SK-N-SH (cell line): Measurements from ENCODE around the gene USP13.

Source experiments
- CTCF ChIP-seq: fragments of 200-600 bp; sonication (generic); IDR thresholded peaks from 2 replicates; pipeline ENCODE4 v1.6.1; 2017; ENCODE audit warnings: antibody characterized with exemption, mild to moderate bottlenecking, moderate library complexity
- EP300 ChIP-seq, 2 experiments: IDR thresholded peaks; 2 replicates each; pipeline versions ENCODE4 v1.4.0 to v1.6.1; 2012; ENCODE audit warnings: borderline replicate concordance in 1 of 2, low read depth in 1 of 2, low read length in 1 of 2
- EZH2phosphoT487 ChIP-seq: fragments of 200-600 bp; sonication (generic); IDR thresholded peaks from 2 replicates; pipeline ENCODE4 v1.6.1; 2017; ENCODE audit warnings: low read depth, mixed run types, mild to moderate bottlenecking, antibody characterized with exemption, moderate library complexity, borderline replicate concordance
- GABPA ChIP-seq: IDR thresholded peaks from 2 replicates; pipeline ENCODE4 v1.4.0; 2012; ENCODE audit warnings: low read depth, mild to moderate bottlenecking
- GATA2 ChIP-seq: sonication (generic); formaldehyde crosslinking; IDR thresholded peaks from 2 replicates; pipeline ENCODE4 v1.5.0; 2020; ENCODE audit warnings: mild to moderate bottlenecking, missing genetic modification reagents
- PBX3 ChIP-seq: IDR thresholded peaks from 2 replicates; pipeline ENCODE4; 2012
- RAD21 ChIP-seq: IDR thresholded peaks from 2 replicates; pipeline ENCODE4 v1.6.1; 2012; ENCODE audit warnings: mild to moderate bottlenecking, low read length
- RFX5 ChIP-seq: IDR thresholded peaks from 2 replicates; pipeline ENCODE4 v1.6.1; 2012; ENCODE audit warnings: mild to moderate bottlenecking, improper control_type of control experiment, low read length
- SIN3A ChIP-seq: IDR thresholded peaks from 2 replicates; pipeline ENCODE4 v1.6.1; 2012; ENCODE audit warnings: low read depth, mild to moderate bottlenecking, low read length, moderate library complexity, borderline replicate concordance

- TF ChIP-seq CTCF, result no peak
- no peak for TF ChIP-seq GABPA
- no peak for TF ChIP-seq RFX5
- TF ChIP-seq RAD21, result no peak
- no peak for TF ChIP-seq PBX3
- no peak for TF ChIP-seq EZH2phosphoT487
- TF ChIP-seq EP300 (IDR thresholded peaks at IDR 0.05; ENCODE audit: borderline replicate concordance in 1 of 2, low read depth in 1 of 2, low read length in 1 of 2), result no peak
- no peak for TF ChIP-seq SIN3A
- no peak for TF ChIP-seq GATA2 (CRISPR knock-in tag)
These were observed 8.0 kb downstream of the USP13 start for GRCh38 chr3:179660872-179661271.
